ENCODE data around the gene FAR1. TPM values are rescaled to one million over a fixed set of nuclear protein-coding genes. Genes with fewer than 3 reads are reported as not detected.

The FAR1 gene
- polyA plus RNA-seq, 1 donor from 2014 or later: 110 TPM

DNA sequence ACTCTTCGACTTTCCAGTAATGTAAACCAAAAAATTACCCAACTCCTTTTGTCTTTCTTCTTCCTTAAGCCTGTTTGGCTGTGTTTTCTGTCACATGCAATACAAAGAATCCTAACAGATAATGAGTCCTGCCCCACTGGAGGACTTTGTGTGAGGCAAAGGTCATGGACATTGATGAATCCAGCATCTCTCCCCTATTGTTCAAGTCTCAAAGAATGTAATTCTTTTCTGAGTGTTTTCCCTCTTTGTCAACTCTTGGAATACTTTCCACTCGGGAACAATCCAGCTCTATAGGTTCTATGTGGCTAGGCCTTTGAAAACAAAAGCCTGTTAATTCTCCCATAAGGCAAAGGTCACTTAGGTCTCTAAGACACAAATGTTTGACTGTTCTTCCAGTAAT is 100.7 kb downstream of the FAR1 start:
- H3K4me3 ChIP-seq (ENCODE audit: low read length): no peak overlapping the region
- no peak overlapping the region for H3K9ac ChIP-seq (ENCODE audit: low read length)
- no peaks in the 10 kb centered on the region for H4K20me1 ChIP-seq (ENCODE audit: insufficient read depth)
- H3K9me2 ChIP-seq (ENCODE audit: insufficient read depth, low read length): no peaks in the 10 kb centered on the region
- no peaks in the 10 kb centered on the region for H3K36me3 ChIP-seq (ENCODE audit: insufficient read depth, low read length)
- no peak overlapping the region for H3K4me2 ChIP-seq (ENCODE audit: low read length)
- H3K79me2 ChIP-seq (replicated peaks; ENCODE audit: insufficient read depth, low read length): no peaks in the 10 kb centered on the region
- no peak overlapping the region for H2AFZ ChIP-seq (ENCODE audit: low read depth, low read length)
- no peaks in the 10 kb centered on the region for H3F3A ChIP-seq (ENCODE audit: insufficient read depth, low read length, poor library complexity, severe bottlenecking)
- no peak for TF ChIP-seq EP300 (conservative IDR thresholded peaks at IDR 0.05; ENCODE audit: poor library complexity, severe bottlenecking)
- TF ChIP-seq, protein P1, sequence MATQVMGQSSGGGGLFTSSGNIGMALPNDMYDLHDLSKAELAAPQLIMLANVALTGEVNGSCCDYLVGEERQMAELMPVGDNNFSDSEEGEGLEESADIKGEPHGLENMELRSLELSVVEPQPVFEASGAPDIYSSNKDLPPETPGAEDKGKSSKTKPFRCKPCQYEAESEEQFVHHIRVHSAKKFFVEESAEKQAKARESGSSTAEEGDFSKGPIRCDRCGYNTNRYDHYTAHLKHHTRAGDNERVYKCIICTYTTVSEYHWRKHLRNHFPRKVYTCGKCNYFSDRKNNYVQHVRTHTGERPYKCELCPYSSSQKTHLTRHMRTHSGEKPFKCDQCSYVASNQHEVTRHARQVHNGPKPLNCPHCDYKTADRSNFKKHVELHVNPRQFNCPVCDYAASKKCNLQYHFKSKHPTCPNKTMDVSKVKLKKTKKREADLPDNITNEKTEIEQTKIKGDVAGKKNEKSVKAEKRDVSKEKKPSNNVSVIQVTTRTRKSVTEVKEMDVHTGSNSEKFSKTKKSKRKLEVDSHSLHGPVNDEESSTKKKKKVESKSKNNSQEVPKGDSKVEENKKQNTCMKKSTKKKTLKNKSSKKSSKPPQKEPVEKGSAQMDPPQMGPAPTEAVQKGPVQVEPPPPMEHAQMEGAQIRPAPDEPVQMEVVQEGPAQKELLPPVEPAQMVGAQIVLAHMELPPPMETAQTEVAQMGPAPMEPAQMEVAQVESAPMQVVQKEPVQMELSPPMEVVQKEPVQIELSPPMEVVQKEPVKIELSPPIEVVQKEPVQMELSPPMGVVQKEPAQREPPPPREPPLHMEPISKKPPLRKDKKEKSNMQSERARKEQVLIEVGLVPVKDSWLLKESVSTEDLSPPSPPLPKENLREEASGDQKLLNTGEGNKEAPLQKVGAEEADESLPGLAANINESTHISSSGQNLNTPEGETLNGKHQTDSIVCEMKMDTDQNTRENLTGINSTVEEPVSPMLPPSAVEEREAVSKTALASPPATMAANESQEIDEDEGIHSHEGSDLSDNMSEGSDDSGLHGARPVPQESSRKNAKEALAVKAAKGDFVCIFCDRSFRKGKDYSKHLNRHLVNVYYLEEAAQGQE (IDR thresholded peaks at IDR 0.05; ENCODE audit: borderline replicate concordance): no peak
- TF ChIP-seq EZH2 (IDR thresholded peaks at IDR 0.05; ENCODE audit: borderline replicate concordance, insufficient read depth, low read length, poor library complexity, severe bottlenecking): no peak
- TF ChIP-seq SMC3 (conservative IDR thresholded peaks at IDR 0.05; ENCODE audit: poor library complexity): no peak
- no peak for TF ChIP-seq POLR2AphosphoS5 (IDR thresholded peaks at IDR 0.05)
- no peak for TF ChIP-seq RAD21 (conservative IDR thresholded peaks at IDR 0.05)
- no peak for TF ChIP-seq MXI1 (conservative IDR thresholded peaks at IDR 0.05; ENCODE audit: poor library complexity, severe bottlenecking)
- TF ChIP-seq, protein P2, sequence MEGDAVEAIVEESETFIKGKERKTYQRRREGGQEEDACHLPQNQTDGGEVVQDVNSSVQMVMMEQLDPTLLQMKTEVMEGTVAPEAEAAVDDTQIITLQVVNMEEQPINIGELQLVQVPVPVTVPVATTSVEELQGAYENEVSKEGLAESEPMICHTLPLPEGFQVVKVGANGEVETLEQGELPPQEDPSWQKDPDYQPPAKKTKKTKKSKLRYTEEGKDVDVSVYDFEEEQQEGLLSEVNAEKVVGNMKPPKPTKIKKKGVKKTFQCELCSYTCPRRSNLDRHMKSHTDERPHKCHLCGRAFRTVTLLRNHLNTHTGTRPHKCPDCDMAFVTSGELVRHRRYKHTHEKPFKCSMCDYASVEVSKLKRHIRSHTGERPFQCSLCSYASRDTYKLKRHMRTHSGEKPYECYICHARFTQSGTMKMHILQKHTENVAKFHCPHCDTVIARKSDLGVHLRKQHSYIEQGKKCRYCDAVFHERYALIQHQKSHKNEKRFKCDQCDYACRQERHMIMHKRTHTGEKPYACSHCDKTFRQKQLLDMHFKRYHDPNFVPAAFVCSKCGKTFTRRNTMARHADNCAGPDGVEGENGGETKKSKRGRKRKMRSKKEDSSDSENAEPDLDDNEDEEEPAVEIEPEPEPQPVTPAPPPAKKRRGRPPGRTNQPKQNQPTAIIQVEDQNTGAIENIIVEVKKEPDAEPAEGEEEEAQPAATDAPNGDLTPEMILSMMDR (IDR thresholded peaks at IDR 0.05; ENCODE audit: poor library complexity, severe bottlenecking): no peak
- TF ChIP-seq TAF1 (IDR thresholded peaks at IDR 0.05; ENCODE audit: low read depth): no peak
- H3K9me3 ChIP-seq (ENCODE audit: low read length): no peaks in the 10 kb centered on the region
- H3K27me3 ChIP-seq (ENCODE audit: insufficient read depth, low read depth, low read length): no peaks in the 10 kb centered on the region
- no peak overlapping the region for H3K27ac ChIP-seq (ENCODE audit: low read length)

DNA sequence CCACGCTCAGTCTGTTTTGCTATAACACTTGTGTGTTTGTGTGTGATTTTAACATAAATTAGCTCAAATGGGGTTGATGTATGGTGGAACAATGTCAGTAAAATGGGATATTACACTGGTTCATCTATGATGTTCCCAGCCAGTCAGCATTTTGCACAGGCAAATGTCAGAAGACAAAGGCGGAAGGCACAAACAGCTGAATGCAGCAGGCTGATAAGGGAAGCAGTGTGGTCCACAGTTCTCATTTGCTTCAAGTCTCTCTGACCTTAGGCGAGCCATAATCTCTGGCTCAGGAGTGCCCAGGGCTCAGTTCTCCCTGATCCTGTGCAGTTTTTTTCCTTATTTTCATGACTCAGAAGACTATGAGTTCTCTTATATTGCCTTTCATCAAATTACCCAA is 102.7 kb downstream of the FAR1 start:
- Histone ChIP-seq H3K9me2 (ENCODE audit: insufficient read depth, low read length) (no peaks in the 10 kb centered on the region), H4K20me1 (ENCODE audit: insufficient read depth) (no peaks in the 10 kb centered on the region), H3K27ac (ENCODE audit: low read length) (no peak overlapping the region), H3K4me3 (ENCODE audit: low read length) (no peak overlapping the region), H3K27me3 (ENCODE audit: insufficient read depth, low read depth, low read length) (no peaks in the 10 kb centered on the region), H3F3A (ENCODE audit: insufficient read depth, low read length, poor library complexity, severe bottlenecking) (no peaks in the 10 kb centered on the region), H3K36me3 (ENCODE audit: insufficient read depth, low read length) (no peaks in the 10 kb centered on the region), H3K9ac (ENCODE audit: low read length) (no peak overlapping the region), H3K79me2 (replicated peaks; ENCODE audit: insufficient read depth, low read length) (no peaks in the 10 kb centered on the region), H2AFZ (ENCODE audit: low read depth, low read length) (no peak overlapping the region), H3K4me2 (ENCODE audit: low read length) (no peak overlapping the region), H3K9me3 (ENCODE audit: low read length) (no peaks in the 10 kb centered on the region)
- no peak for TF ChIP-seq SMC3 (conservative IDR thresholded peaks at IDR 0.05; ENCODE audit: poor library complexity)
- TF ChIP-seq RAD21 (conservative IDR thresholded peaks at IDR 0.05): no peak
- no peak for TF ChIP-seq EZH2 (IDR thresholded peaks at IDR 0.05; ENCODE audit: borderline replicate concordance, insufficient read depth, low read length, poor library complexity, severe bottlenecking)
- no peak for TF ChIP-seq MXI1 (conservative IDR thresholded peaks at IDR 0.05; ENCODE audit: poor library complexity, severe bottlenecking)
- TF ChIP-seq, protein P1 (IDR thresholded peaks at IDR 0.05; ENCODE audit: borderline replicate concordance): no peak
- no peak for TF ChIP-seq EP300 (conservative IDR thresholded peaks at IDR 0.05; ENCODE audit: poor library complexity, severe bottlenecking)
- TF ChIP-seq, protein P2 (IDR thresholded peaks at IDR 0.05; ENCODE audit: poor library complexity, severe bottlenecking): no peak
